HCT116 (cell line): ENCODE results near the gene SUMO3. TPM values are rescaled to one million over a fixed set of nuclear protein-coding genes. Genes with fewer than 3 reads are reported as not detected.

ENCODE experiments used
- ATAC-seq: fragments of 200-7000 bp; cut with Tn5 transposase; 2 replicates; pipeline ENCODE4 v1.9.1; 2020; ENCODE audit warnings: mild to moderate bottlenecking, moderate library complexity
- BruUV-seq: library from RNA; stranded (reverse); fragments of 400-500 nt; replicated peaks from 2 replicates; lab custom pipeline; 2021; lab: Mats Ljungman, UMichigan
- CTCF ChIA-PET: fragments of 300-600 bp; sonication (Branson Sonifier 250); formaldehyde crosslinking; loops from one replicate; lab custom pipeline; 2021; ENCODE audit warnings: antibody characterized with exemption; lab: Charles Lee
- POLR2A ChIA-PET: fragments of 300-600, 350-600 bp; sonication (Branson Sonifier 250); formaldehyde crosslinking; loops from one replicate; lab custom pipeline; 2021; ENCODE audit warnings: antibody characterized with exemption; lab: Charles Lee
- RAD21 ChIA-PET, 2 experiments: fragments of 300-600 bp; sonication (Branson Sonifier 250); formaldehyde crosslinking; loops; one replicate each; lab custom pipeline; 2023; ENCODE audit warnings: low total read pairs in 2 of 2; ENCODE audit not compliant: uncharacterized antibody in 2 of 2, unreplicated experiment in 2 of 2, low non-redundant PET in 1 of 2; lab: Charles Lee
- DNase-seq: peaks from one replicate; pipeline ENCODE4 v3.0.0-alpha.2; 2010; ENCODE audit warnings: low read depth, low spot score
- H2AFZ ChIP-seq: fragments of 200-600 bp; shearing (Covaris generic), sonication (generic); 2 replicates; pipeline ENCODE4 v1.6.1; 2017; ENCODE audit warnings: low read depth, mixed run types, mixed read lengths, antibody characterized with exemption, low read length; ENCODE audit not compliant: poor library complexity, severe bottlenecking
- H3K27ac ChIP-seq: 2 replicates; pipeline ENCODE4 v1.5.1; 2012; ENCODE audit warnings: low read depth, low read length
- H3K27me3 ChIP-seq: fragments of 200-600 bp; sonication (generic); 2 replicates; pipeline ENCODE4 v1.6.1; 2016; ENCODE audit warnings: mixed run types, low read length, mixed read lengths; ENCODE audit not compliant: insufficient read depth
- H3K36me3 ChIP-seq, 2 experiments: fragments of 200-500 bp in 1 of 2; fragments of 200-600 bp in 1 of 2; sonication (Bioruptor generic) in 1 of 2; sonication (generic) in 1 of 2; 2 replicates each; pipeline versions ENCODE4 v1.5.1 to v1.6.1; 2014 to 2016; ENCODE audit warnings: low read length in 2 of 2, inconsistent platforms in 1 of 2, mixed read lengths in 1 of 2, mixed run types in 1 of 2; ENCODE audit not compliant: insufficient read depth in 2 of 2, control insufficient read depth in 1 of 2
- H3K4me1 ChIP-seq, 2 experiments: fragments of 200-600 bp in 1 of 2; sonication (generic) in 1 of 2; 2 replicates each; pipeline versions ENCODE4 v1.5.1 to v1.6.1; 2012 to 2017; ENCODE audit warnings: low read length in 2 of 2, inconsistent platforms in 1 of 2, mild to moderate bottlenecking in 1 of 2, mixed read lengths in 1 of 2, mixed run types in 1 of 2, moderate library complexity in 1 of 2; ENCODE audit not compliant: insufficient read depth in 2 of 2, control insufficient read depth in 1 of 2
- H3K4me2 ChIP-seq: fragments of 200-600 bp; sonication (generic); 2 replicates; pipeline ENCODE4 v1.6.1; 2017; ENCODE audit warnings: mixed run types, low read length, mixed read lengths
- H3K4me3 ChIP-seq, 2 experiments: fragments of 200-600 bp in 1 of 2; sonication (generic) in 1 of 2; replicated peaks in 1 of 2; 2 replicates each; pipeline ENCODE4 v1.5.1; 2011 to 2016; ENCODE audit warnings: low read length in 2 of 2, control low read depth in 1 of 2, low read depth in 1 of 2, mild to moderate bottlenecking in 1 of 2, mixed read lengths in 1 of 2, mixed run types in 1 of 2
- H3K79me2 ChIP-seq: fragments of 200-600 bp; sonication (generic); 2 replicates; pipeline ENCODE4 v1.6.1; 2017; ENCODE audit warnings: mild to moderate bottlenecking, mixed run types, low read length, moderate library complexity, mixed read lengths; ENCODE audit not compliant: insufficient read depth
- H3K9ac ChIP-seq: fragments of 200-600 bp; sonication (generic); 2 replicates; pipeline ENCODE4 v1.6.1; 2016; ENCODE audit warnings: low read length, mixed read lengths
- H3K9me2 ChIP-seq: fragments of 200-600 bp; sonication (generic), shearing (Covaris generic); 2 replicates; pipeline ENCODE4 v1.6.1; 2017; ENCODE audit warnings: mixed run types, mild to moderate bottlenecking, moderate library complexity; ENCODE audit not compliant: insufficient read depth
- H3K9me3 ChIP-seq, 2 experiments: fragments of 200-500 bp in 1 of 2; fragments of 200-600 bp in 1 of 2; sonication (Bioruptor generic) in 1 of 2; sonication (generic) in 1 of 2; 2 replicates each; pipeline ENCODE4 v1.6.1; 2014 to 2017; ENCODE audit warnings: low read length in 2 of 2, mixed read lengths in 2 of 2, inconsistent platforms in 1 of 2, low read depth in 1 of 2, mild to moderate bottlenecking in 1 of 2, mixed run types in 1 of 2, moderate library complexity in 1 of 2; ENCODE audit not compliant: control insufficient read depth in 1 of 2, insufficient read depth in 1 of 2
- H4K20me1 ChIP-seq: fragments of 200-600 bp; sonication (generic), shearing (Covaris generic); 2 replicates; pipeline ENCODE4 v1.6.1; 2017; ENCODE audit warnings: mixed run types, mild to moderate bottlenecking, moderate library complexity; ENCODE audit not compliant: insufficient read depth
- CBX3 ChIP-seq: IDR thresholded peaks from 2 replicates; pipeline ENCODE4 v1.6.1; 2012; ENCODE audit warnings: low read depth
- CEBPB ChIP-seq: IDR thresholded peaks from 2 replicates; pipeline ENCODE4 v1.6.1; 2012; ENCODE audit warnings: low read depth
- CTCF ChIP-seq, 3 experiments: fragments of 200-600 bp in 1 of 3; sonication (generic) in 1 of 3; IDR thresholded peaks in 2 of 3; conservative IDR thresholded peaks in 1 of 3; 2 replicates each; pipeline ENCODE4 v1.5.1; 2012 to 2017; ENCODE audit warnings: low read depth in 2 of 3, low read length in 2 of 3, antibody characterized with exemption in 1 of 3, borderline replicate concordance in 1 of 3, control low read depth in 1 of 3, mild to moderate bottlenecking in 1 of 3, mixed read lengths in 1 of 3, mixed run types in 1 of 3, moderate library complexity in 1 of 3; ENCODE audit not compliant: insufficient read depth in 1 of 3
- ELF1 ChIP-seq: IDR thresholded peaks from 2 replicates; pipeline ENCODE4 v1.6.1; 2012; ENCODE audit warnings: low read depth, borderline replicate concordance
- EZH2phosphoT487 ChIP-seq: fragments of 200-600 bp; IDR thresholded peaks from 2 replicates; pipeline ENCODE4 v1.6.1; 2018; ENCODE audit warnings: antibody characterized with exemption, borderline replicate concordance
- FOSL1 ChIP-seq: IDR thresholded peaks from 2 replicates; pipeline ENCODE4 v1.6.1; 2012; ENCODE audit warnings: low read depth
- JUND ChIP-seq: IDR thresholded peaks from 2 replicates; pipeline ENCODE4 v1.6.1; 2012
- MAX ChIP-seq: IDR thresholded peaks from 2 replicates; pipeline ENCODE4 v1.6.1; 2012
- REST ChIP-seq: IDR thresholded peaks from 2 replicates; pipeline ENCODE4 v1.6.1; 2012; ENCODE audit warnings: low read depth
- SIN3A ChIP-seq: IDR thresholded peaks from 2 replicates; pipeline ENCODE4 v1.6.1; 2012; ENCODE audit warnings: low read depth
- SP1 ChIP-seq: IDR thresholded peaks from 2 replicates; pipeline ENCODE4 v1.6.1; 2012; ENCODE audit warnings: low read depth
- SRF ChIP-seq: IDR thresholded peaks from 2 replicates; pipeline ENCODE4 v1.6.1; 2012; ENCODE audit warnings: low read depth
- YY1 ChIP-seq: IDR thresholded peaks from 2 replicates; pipeline ENCODE4 v1.6.1; 2011; ENCODE audit warnings: low read length, low read depth, moderate library complexity, mild to moderate bottlenecking; ENCODE audit not compliant: insufficient replicate concordance; ENCODE audit errors: extremely low read depth
- ZBTB33 ChIP-seq: IDR thresholded peaks from 2 replicates; pipeline ENCODE4 v1.6.1; 2011; ENCODE audit warnings: mild to moderate bottlenecking, low read length, moderate library complexity; ENCODE audit not compliant: insufficient replicate concordance; ENCODE audit errors: extremely low read depth
- ZFX ChIP-seq: fragments of 450-650 bp; IDR thresholded peaks from 2 replicates; pipeline ENCODE4 v1.6.1; 2017
- intact Hi-C: fragments of 100-400 bp; cut with micrococcal nuclease; formaldehyde crosslinking; loops from 2 replicates; pipeline ENCODE4 v1.10.0; 2022
- total RNA-seq: library from RNA; stranded (reverse); gene quantifications from one replicate; pipeline ENCODE4 v1.2.1, GENCODE V29; 2021; ENCODE audit not compliant: unreplicated experiment

The SUMO3 gene
- total RNA-seq, 1 experiment from 2014 or later = 31.5 TPM

GRCh38 chr21:44842087-44842486 is 24.2 kb upstream of the SUMO3 start:
- RAD21 ChIA-PET = no interaction called here
- Histone ChIP-seq H3K9me3 (no peaks in the 10 kb centered on the region), H3K36me3 (no peaks in the 10 kb centered on the region), H3K4me2 (no peak overlapping the region), H3K9ac (no peak overlapping the region), H3K27ac (no peak overlapping the region), H4K20me1 (no peaks in the 10 kb centered on the region), H3K4me1 (peaks cover 10 to 20% of the 10 kb centered on the region in 2 experiments; a peak in 3 of 4 replicates), H2AFZ (no peak overlapping the region), H3K9me2 (no peaks in the 10 kb centered on the region), H3K79me2 (no peaks in the 10 kb centered on the region), H3K27me3 (no peaks in the 10 kb centered on the region), H3K4me3 (no peak overlapping the region)
- no peak for ATAC-seq
- intact Hi-C loops = no loop called here
- BruUV-seq = no TSS peak
- POLR2A ChIA-PET = no interaction called here
- no peak for DNase-seq
- CTCF ChIA-PET = no interaction called here
- TF ChIP-seq ZBTB33 = no peak
- TF ChIP-seq SRF = no peak
- TF ChIP-seq ELF1 = no peak
- no peak for TF ChIP-seq SIN3A
- no peak for TF ChIP-seq CEBPB
- TF ChIP-seq JUND = no peak
- no peak for TF ChIP-seq REST
- no peak for TF ChIP-seq MAX
- TF ChIP-seq ZFX = no peak
- no peak for TF ChIP-seq FOSL1
- no peak for TF ChIP-seq YY1
- TF ChIP-seq CTCF (IDR thresholded peaks at IDR 0.05 in 2 of 3, conservative IDR thresholded peaks at IDR 0.05 in 1 of 3; ENCODE audit: borderline replicate concordance in 1 of 3, insufficient read depth in 1 of 3, low read depth in 2 of 3, low read length in 2 of 3) = no peak
- TF ChIP-seq CBX3 = no peak
- TF ChIP-seq SP1 = no peak
- no peak for TF ChIP-seq EZH2phosphoT487
